HepG2 (cell line): ENCODE results near the gene ING5. TPM values are rescaled to one million over a fixed set of nuclear protein-coding genes. Genes with fewer than 3 reads are reported as not detected.

Experiments
- HNRNPLL ChIP-seq: fragments of 200-400 bp; formaldehyde crosslinking; IDR thresholded peaks from 2 replicates; pipeline ENCODE4 v1.6.1; 2017; ENCODE audit warnings: mild to moderate bottlenecking, low read depth, low read length; ENCODE audit not compliant: poor library complexity, severe bottlenecking
- JUN ChIP-seq: sonication (generic); formaldehyde crosslinking; IDR thresholded peaks from 2 replicates; pipeline ENCODE4 v1.4.0; 2020; ENCODE audit warnings: mild to moderate bottlenecking, missing genetic modification reagents
- NFAT5 ChIP-seq: sonication (generic); formaldehyde crosslinking; IDR thresholded peaks from 2 replicates; pipeline ENCODE4 v1.4.0; 2020; ENCODE audit warnings: missing genetic modification reagents
- RFX3 ChIP-seq: IDR thresholded peaks from 2 replicates; pipeline ENCODE4 v1.6.1; 2016; ENCODE audit warnings: missing biosample characterization, missing genetic modification reagents
- RNF2 ChIP-seq: fragments of 450-650 bp; conservative IDR thresholded peaks from 2 replicates; pipeline ENCODE4 v1.6.1; 2016; ENCODE audit warnings: low read depth
- THYN1 ChIP-seq: sonication (generic); formaldehyde crosslinking; IDR thresholded peaks from 2 replicates; pipeline ENCODE4 v1.8.1; 2023; ENCODE audit warnings: low read depth, mild to moderate bottlenecking, moderate library complexity, missing genetic modification reagents, borderline replicate concordance
- UBTF ChIP-seq: sonication (generic); formaldehyde crosslinking; IDR thresholded peaks from 2 replicates; pipeline ENCODE4 v1.4.0; 2020; ENCODE audit warnings: mild to moderate bottlenecking, missing genetic modification reagents
- ZBTB46 ChIP-seq: sonication (generic); formaldehyde crosslinking; IDR thresholded peaks from 2 replicates; pipeline ENCODE4 v1.4.0; 2020; ENCODE audit warnings: mild to moderate bottlenecking, missing genetic modification reagents, borderline replicate concordance
- ZNF574 ChIP-seq: sonication (generic); formaldehyde crosslinking; IDR thresholded peaks from 2 replicates; pipeline ENCODE4 v1.4.0; 2020; ENCODE audit warnings: missing genetic modification reagents
- ZNF597 ChIP-seq: sonication (generic); formaldehyde crosslinking; IDR thresholded peaks from 2 replicates; pipeline ENCODE4 v1.5.0; 2020; ENCODE audit warnings: missing genetic modification reagents
- polyA plus RNA-seq, 8 experiments: library from polyadenylated mRNA; depleted of rRNA in 3 of 8; stranded (reverse) in 7 of 8; unstranded in 1 of 8; fragments of >200 nt; fragmentation: Illumina TruSeq in 4 of 8; extraction: Trizol in 4 of 8; gene quantifications; 2 replicates each; pipeline versions ENCODE4 v1.2.1 to v1.2.3, GENCODE V29; 2011 to 2016; ENCODE audit warnings: low read depth in 4 of 8, missing spikeins in 1 of 8, mixed read lengths in 1 of 8; ENCODE audit not compliant: insufficient read depth in 1 of 8
- total RNA-seq, 5 experiments: library from RNA; depleted of rRNA; stranded (reverse); fragments of >200 nt; fragmentation: Illumina TruSeq; extraction: Trizol; gene quantifications; 2 replicates each; pipeline ENCODE4 v1.2.3, GENCODE V29; 2016; ENCODE audit warnings: low read depth in 1 of 5

Gene ING5
- total and polyA plus RNA-seq, 2 of the 13 experiments (the other 11 are each of a cell fraction or from before 2014, with no cell fraction given), result 61.9 to 71.9 TPM

GRCh38 chr2:241701399-241702154, at the start of gene ING5 (continued):
- TF ChIP-seq NFAT5 (CRISPR knock-in tag) (0 out of 2 replicates have a peak, but pooled peaks have one; percentile 50), ZBTB46 (CRISPR knock-in tag) (peak; percentile 94), RFX3 (no peak), HNRNPLL (peak; percentile 72), JUN (CRISPR knock-in tag) (peak; percentile 38; the same call in 1 of the 2 replicates), UBTF (CRISPR knock-in tag) (peak; percentile 74; the same call in 1 of the 2 replicates), ZNF597 (peak; percentile 79; the same call in 1 of the 2 replicates), ZNF574 (peak; percentile 85), RNF2 (peak; percentile 94), THYN1 (CRISPR knock-in tag) (0 out of 2 replicates have a peak, but pooled peaks have one; percentile 23)
